ENCODE data around the gene TMEM231. TPM values are rescaled to one million over a fixed set of nuclear protein-coding genes. Genes with fewer than 3 reads are reported as not detected.

TMEM231 gene
- total and polyA plus RNA-seq, 2 of the 8 experiments (the other 6 are each of a cell fraction or from before 2014, with no cell fraction given), result 8.3 to 26.7 TPM

GRCh38 chr16:75529959-75530358 lies 26.1 kb downstream of the TMEM231 start:
- no peaks in the 10 kb centered on the region for H4K20me1 ChIP-seq (replicated peaks in 1 of 2; ENCODE audit: control insufficient read depth in 1 of 2, insufficient read depth in 2 of 2, low read length in 2 of 2)
- no peaks in the 10 kb centered on the region for H3K27me3 ChIP-seq (replicated peaks in 1 of 4; ENCODE audit: control insufficient read depth in 3 of 4, extremely low read depth in 1 of 4, insufficient read depth in 3 of 4, low read length in 3 of 4)
- peak overlapping the region; percentile 54; the same call in 1 of the 2 replicates for H4K8ac ChIP-seq (ENCODE audit: extremely low read depth, insufficient read depth, low read length)
- no peak overlapping the region for H2BK12ac ChIP-seq (ENCODE audit: low read depth, low read length)
- H3K79me2 ChIP-seq (ENCODE audit: control insufficient read depth in 1 of 2, insufficient read depth in 2 of 2, low read length in 2 of 2), result no peaks in the 10 kb centered on the region
- H3K4me3 ChIP-seq (ENCODE audit: extremely low read depth in 1 of 4, insufficient read depth in 2 of 4, low read depth in 3 of 4, low read length in 4 of 4), result no peak overlapping the region
- H3K79me1 ChIP-seq (ENCODE audit: low read depth, low read length), result no peaks in the 10 kb centered on the region
- no peaks in the 10 kb centered on the region for H3K36me3 ChIP-seq (ENCODE audit: control insufficient read depth in 2 of 4, insufficient read depth in 4 of 4, low read length in 3 of 4)
- H3K9ac ChIP-seq (replicated peaks in 1 of 4; ENCODE audit: extremely low read depth in 1 of 4, low read depth in 3 of 4, low read length in 3 of 4), result no peak overlapping the region
- H3K56ac ChIP-seq (replicated peaks; ENCODE audit: insufficient read length, low read depth, low read length), result no peak overlapping the region
- H2BK120ac ChIP-seq (replicated peaks; ENCODE audit: low read depth, low read length), result no peak overlapping the region
- no peak overlapping the region for H4K91ac ChIP-seq (replicated peaks; ENCODE audit: insufficient read length, low read length)
- no peak overlapping the region for H3K23ac ChIP-seq (ENCODE audit: insufficient read length)
- no peaks in the 10 kb centered on the region for H3K4me1 ChIP-seq (replicated peaks in 1 of 4; ENCODE audit: control insufficient read depth in 3 of 4, insufficient read depth in 4 of 4, low read length in 3 of 4)
- no peak overlapping the region for H2BK15ac ChIP-seq (ENCODE audit: low read length)
- no peak overlapping the region for H3K4ac ChIP-seq (replicated peaks; ENCODE audit: insufficient read length, low read depth, low read length)
- DNase-seq (ENCODE audit: low read depth in 1 of 2, low spot score in 2 of 2) (no peak), FAIRE-seq (no peak)
- no peaks in the 10 kb centered on the region for H3K9me3 ChIP-seq (ENCODE audit: insufficient read depth in 2 of 2, low read depth in 1 of 2, low read length in 1 of 2)
- H3K4me2 ChIP-seq (ENCODE audit: insufficient read depth in 1 of 2, low read depth in 2 of 2, low read length in 2 of 2), result no peak overlapping the region
- no peak overlapping the region; the same call in 1 of the 2 replicates for H2AFZ ChIP-seq (ENCODE audit: low read length)
- no peak overlapping the region for H3K27ac ChIP-seq (ENCODE audit: low read depth, low read length)
- no peak overlapping the region for H3K14ac ChIP-seq (ENCODE audit: insufficient read length)
- no peak overlapping the region for H2BK20ac ChIP-seq (ENCODE audit: low read length)
- WGBS, 2 experiments (ENCODE audit: extremely low coverage in 1 of 2, insufficient coverage in 1 of 2, insufficient read length in 1 of 2, insufficient replicate concordance in 2 of 2, low coverage in 1 of 2, low lambda C conversion rate in 2 of 2, missing lambda C conversion rate in 1 of 2), result 96% methylated on average over 29 of the region's 29 CpGs; no CpG with 5 or more reads in 1 of the 2 experiments
- POLR2A ChIA-PET (ENCODE audit: partially characterized antibody), result no interaction called here
- H2BK5ac ChIP-seq (ENCODE audit: low read depth, low read length), result no peak overlapping the region
- H3K18ac ChIP-seq (ENCODE audit: extremely low read depth, low read length), result no peak overlapping the region
- H4K5ac ChIP-seq (ENCODE audit: insufficient read length, low read depth, low read length), result no peak overlapping the region
- no peak overlapping the region for H2AK5ac ChIP-seq (ENCODE audit: low read depth, low read length)
- CTCF ChIA-PET (ENCODE audit: partially characterized antibody), result interaction anchor here (0.7 to 9.3 kb wide), 2 partner anchors 9 to 198 kb away, joined by 3 to 203 read pairs; no protein-coding TSS in a partner anchor
- H3K23me2 ChIP-seq (ENCODE audit: low read depth, low read length), result no peaks in the 10 kb centered on the region
- TF ChIP-seq GTF2F1 (IDR thresholded peaks at IDR 0.05; ENCODE audit: borderline replicate concordance, low read depth, low read length) (no peak), CHD2 (IDR thresholded peaks at IDR 0.05; ENCODE audit: low read length) (no peak), RAD21 (IDR thresholded peaks at IDR 0.05 in 1 of 2, conservative IDR thresholded peaks at IDR 0.05 in 1 of 2; ENCODE audit: low read depth in 2 of 2, low read length in 2 of 2) (no peak)
